AG09309 (cell line): ENCODE results near the gene CLASP2.

Experiments used
- DNase-seq: peaks from one replicate; pipeline ENCODE4 v3.0.0-alpha.2; 2010; ENCODE audit warnings: low read depth
- H3K4me3 ChIP-seq: 2 replicates; pipeline ENCODE4 v1.5.1; 2011; ENCODE audit warnings: mild to moderate bottlenecking, low read depth, low read length, moderate library complexity; ENCODE audit not compliant: control insufficient read depth
- TF ChIP-seq, protein P1 (sequence below): IDR thresholded peaks from 2 replicates; pipeline ENCODE4 v1.5.1; 2011; ENCODE audit warnings: mild to moderate bottlenecking, low read depth, low read length, inconsistent platforms; ENCODE audit not compliant: insufficient read depth, control insufficient read depth; ENCODE audit errors: missing control alignments

CLASP2 gene

DNA sequence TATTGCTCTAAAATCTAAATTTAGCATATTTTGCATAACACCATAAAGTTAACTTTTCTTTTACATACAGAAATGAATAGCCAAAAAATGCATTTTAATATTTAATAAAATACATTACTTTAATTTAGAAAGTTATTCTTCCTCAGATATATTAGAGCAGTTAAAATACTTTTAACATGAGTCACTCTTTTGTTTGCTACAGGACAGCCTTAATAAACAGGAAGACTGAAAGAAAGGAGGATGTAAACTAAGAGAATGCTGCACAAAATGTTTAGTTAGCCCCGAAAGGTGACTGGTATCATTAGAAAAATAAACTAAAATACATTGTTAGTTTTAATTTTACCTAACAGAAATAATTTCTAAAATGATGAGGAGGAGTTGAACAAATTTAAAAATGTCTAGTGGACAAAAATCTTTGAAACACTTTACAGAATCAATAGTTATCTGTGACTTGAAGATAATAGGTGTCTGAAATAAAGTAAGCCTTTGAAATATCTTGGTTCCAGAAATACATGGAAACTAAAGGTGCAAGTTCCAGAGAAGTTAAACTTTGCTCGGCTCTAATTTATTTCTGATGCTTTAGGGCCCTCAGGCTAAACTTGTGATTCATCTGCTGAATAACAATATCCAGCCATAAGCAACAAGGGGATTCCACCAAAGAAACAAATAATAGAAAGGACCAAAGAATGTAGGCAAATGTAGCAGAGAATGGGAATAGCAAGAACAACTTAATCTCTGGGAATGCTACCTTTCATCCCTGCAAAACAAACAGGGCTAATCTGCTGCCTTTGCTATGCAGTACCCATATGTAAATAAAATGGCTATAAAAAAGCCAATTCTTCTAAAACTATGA is 139.5 kb downstream of the CLASP2 start:
- TF ChIP-seq, protein P1, sequence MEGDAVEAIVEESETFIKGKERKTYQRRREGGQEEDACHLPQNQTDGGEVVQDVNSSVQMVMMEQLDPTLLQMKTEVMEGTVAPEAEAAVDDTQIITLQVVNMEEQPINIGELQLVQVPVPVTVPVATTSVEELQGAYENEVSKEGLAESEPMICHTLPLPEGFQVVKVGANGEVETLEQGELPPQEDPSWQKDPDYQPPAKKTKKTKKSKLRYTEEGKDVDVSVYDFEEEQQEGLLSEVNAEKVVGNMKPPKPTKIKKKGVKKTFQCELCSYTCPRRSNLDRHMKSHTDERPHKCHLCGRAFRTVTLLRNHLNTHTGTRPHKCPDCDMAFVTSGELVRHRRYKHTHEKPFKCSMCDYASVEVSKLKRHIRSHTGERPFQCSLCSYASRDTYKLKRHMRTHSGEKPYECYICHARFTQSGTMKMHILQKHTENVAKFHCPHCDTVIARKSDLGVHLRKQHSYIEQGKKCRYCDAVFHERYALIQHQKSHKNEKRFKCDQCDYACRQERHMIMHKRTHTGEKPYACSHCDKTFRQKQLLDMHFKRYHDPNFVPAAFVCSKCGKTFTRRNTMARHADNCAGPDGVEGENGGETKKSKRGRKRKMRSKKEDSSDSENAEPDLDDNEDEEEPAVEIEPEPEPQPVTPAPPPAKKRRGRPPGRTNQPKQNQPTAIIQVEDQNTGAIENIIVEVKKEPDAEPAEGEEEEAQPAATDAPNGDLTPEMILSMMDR = no peak
- no peak for DNase-seq
- H3K4me3 ChIP-seq = no peak overlapping the region

DNA sequence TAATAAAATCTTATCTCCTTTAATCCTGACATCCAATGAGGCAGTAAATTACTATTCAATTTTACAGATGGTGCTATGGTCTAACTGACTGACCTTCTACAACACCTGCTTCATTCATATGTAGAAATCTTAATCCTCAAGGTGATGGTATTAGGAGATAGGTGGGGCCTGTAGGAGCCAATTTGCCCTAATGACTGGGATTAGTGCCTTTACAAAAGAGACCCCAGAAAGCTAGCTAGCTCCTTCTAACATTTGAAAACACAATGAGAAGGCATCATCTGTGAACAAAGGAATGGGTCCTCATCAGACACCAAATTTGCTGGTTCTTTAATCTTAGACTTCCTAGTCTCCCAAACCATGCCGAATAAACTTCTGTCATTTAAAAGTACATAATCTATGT is 140.5 kb downstream of the CLASP2 start:
- no peak overlapping the region for H3K4me3 ChIP-seq
- no peak for DNase-seq
- TF ChIP-seq, protein P1 = no peak

DNA sequence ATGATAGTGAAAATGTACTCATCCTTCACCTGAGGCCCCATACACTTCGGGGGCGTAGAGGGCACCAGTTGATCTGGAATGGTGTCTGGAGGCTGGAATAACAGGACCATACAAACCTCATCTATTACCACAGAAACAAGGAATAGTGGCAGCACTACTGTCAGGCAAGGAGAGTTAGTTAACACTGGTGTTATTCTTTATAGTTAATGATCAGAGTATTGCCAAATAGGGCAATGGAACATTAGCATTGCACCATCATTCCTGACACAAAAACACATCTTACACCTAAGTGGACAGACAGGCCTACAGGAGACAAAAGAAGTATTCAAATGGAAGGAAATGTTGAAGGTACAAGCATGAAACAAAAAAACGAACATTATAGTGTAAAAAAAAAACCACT is 140.9 kb downstream of the CLASP2 start:
- H3K4me3 ChIP-seq = no peak overlapping the region
- DNase-seq = no peak
- TF ChIP-seq, protein P1 = no peak

DNA sequence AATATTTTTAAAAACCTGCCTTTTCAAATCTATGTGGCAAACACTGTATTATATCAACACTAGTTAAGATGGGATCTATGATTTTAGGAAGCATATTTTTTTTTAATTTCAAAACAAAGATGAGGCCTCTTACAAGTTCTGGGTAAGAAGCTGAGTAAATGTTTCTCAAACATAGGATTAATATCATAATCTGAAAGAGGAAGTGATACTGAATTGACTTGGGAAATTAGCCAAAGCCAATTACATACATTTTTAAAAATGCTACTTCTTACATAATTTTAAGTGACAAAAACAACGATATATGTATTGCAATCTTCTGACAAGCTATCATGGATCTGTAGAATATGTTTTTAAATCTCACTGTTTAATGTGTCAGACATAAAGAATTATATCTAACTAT is 142.7 kb downstream of the CLASP2 start:
- TF ChIP-seq, protein P1 = no peak
- H3K4me3 ChIP-seq = no peak overlapping the region
- DNase-seq = no peak

DNA sequence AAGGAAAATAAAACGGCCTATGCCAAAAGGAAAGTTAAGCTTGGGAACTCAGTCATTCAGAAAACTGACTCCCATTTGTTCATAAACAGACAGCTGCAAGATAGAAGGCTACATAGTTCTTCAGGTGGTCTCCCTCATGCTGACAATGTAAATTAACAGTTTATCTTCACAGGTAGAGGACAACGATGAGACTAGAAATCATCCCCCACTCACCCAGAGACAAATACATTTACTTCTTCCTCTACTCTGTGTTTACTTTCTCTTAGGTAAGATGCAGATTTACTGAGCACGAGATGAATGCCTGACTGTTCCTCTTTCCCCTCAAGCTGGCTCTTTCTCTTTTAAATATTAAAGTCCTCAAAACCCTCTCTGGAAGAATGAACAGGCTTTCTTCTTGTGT is 160.2 kb downstream of the CLASP2 start:
- no peak for DNase-seq
- H3K4me3 ChIP-seq = no peak overlapping the region
- TF ChIP-seq, protein P1 = no peak

DNA sequence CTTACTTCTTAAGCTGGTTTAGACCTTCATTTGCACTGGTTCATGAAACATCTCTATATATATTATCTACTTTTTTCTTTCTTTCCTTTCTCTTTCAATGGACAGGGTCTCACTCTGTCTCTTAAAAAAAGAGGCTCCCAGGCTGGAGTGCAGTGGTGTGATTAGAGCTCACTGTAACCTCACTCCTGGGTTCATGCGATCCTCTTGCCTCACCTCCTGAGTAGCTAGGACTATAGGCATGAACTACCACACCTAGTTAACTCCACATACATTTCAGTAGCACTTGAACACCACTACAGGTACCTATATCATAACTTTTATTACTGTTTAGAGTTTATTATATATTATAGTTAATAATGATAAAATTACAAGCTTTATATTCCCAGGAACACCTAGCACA is 160.8 kb downstream of the CLASP2 start:
- TF ChIP-seq, protein P1 = no peak
- no peak for DNase-seq
- H3K4me3 ChIP-seq = no peak overlapping the region
